ENCODE data around the gene MYO5B.

Gene MYO5B

GRCh38 chr18:50104421-50104820 is 90.5 kb downstream of the MYO5B start:
- TF ChIP-seq EZH2 (IDR thresholded peaks at IDR 0.05; ENCODE audit: borderline replicate concordance, low read depth, low read length, severe bottlenecking), result no peak
- TF ChIP-seq, protein P1, sequence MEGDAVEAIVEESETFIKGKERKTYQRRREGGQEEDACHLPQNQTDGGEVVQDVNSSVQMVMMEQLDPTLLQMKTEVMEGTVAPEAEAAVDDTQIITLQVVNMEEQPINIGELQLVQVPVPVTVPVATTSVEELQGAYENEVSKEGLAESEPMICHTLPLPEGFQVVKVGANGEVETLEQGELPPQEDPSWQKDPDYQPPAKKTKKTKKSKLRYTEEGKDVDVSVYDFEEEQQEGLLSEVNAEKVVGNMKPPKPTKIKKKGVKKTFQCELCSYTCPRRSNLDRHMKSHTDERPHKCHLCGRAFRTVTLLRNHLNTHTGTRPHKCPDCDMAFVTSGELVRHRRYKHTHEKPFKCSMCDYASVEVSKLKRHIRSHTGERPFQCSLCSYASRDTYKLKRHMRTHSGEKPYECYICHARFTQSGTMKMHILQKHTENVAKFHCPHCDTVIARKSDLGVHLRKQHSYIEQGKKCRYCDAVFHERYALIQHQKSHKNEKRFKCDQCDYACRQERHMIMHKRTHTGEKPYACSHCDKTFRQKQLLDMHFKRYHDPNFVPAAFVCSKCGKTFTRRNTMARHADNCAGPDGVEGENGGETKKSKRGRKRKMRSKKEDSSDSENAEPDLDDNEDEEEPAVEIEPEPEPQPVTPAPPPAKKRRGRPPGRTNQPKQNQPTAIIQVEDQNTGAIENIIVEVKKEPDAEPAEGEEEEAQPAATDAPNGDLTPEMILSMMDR (IDR thresholded peaks at IDR 0.05; ENCODE audit: borderline replicate concordance, extremely low read depth, low read length, poor library complexity, severe bottlenecking), result no peak
- H3K79me2 ChIP-seq (ENCODE audit: insufficient read depth, low read length), result no peaks in the 10 kb centered on the region

DNA sequence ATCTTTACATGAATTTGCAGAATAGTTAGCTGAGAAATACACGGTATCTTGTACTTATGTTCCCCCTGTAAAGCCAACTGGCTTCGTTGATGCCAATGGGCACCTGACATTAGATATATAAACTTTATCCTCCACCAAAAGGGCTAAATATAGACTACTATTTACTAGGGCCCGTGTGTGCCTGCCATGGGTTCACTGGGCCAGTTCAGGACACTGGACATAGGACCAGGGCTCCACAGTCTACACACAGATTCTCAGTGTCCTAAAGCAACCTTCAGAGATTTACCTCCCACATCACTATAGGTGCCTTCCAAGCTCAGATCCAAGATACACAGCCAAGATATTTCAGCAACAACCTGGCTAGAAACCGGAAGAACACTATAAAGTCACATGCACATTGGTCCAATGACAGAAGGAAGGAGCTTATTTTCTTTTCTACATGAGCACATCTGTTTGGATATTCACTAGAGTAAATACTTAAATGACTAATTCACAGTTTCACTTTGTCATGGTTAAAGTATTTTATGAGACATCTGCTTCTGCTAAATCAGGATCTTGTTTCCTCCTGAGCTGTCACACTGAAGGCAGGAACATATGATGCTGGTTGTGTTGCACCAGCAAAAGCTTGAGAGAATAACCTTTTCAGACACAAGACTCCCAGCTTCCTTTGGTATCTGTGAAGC is 95.1 kb downstream of the MYO5B start:
- Histone ChIP-seq H3K4me1 (ENCODE audit: insufficient read depth, low read length) (no peaks in the 10 kb centered on the region), H3K9ac (ENCODE audit: low read depth, low read length) (no peak overlapping the region), H2AFZ (ENCODE audit: low read depth, low read length) (no peak overlapping the region)

More at GRCh38 chr18:50104421-50104820, 90.5 kb downstream of the MYO5B start:
- 0 out of 2 replicates have a peak, but pooled peaks cover 3% of the 10 kb centered on the region for H4K20me1 ChIP-seq (ENCODE audit: insufficient read depth, low read length)
- no peaks in the 10 kb centered on the region for H3K9me3 ChIP-seq (ENCODE audit: insufficient read depth, low read length, severe bottlenecking)
- no peak overlapping the region for H2AFZ ChIP-seq (ENCODE audit: low read depth, low read length)
- H3K27me3 ChIP-seq (ENCODE audit: insufficient read depth, low read length, poor library complexity), result no peaks in the 10 kb centered on the region
- no peak overlapping the region for H3K4me3 ChIP-seq (ENCODE audit: low read depth in 1 of 2, low read length in 2 of 2)
- DNase-seq (no peak), ATAC-seq (ENCODE audit: insufficient read depth, low read depth) (no peak)
- no peak overlapping the region for H3K9ac ChIP-seq (ENCODE audit: low read depth, low read length)
- no peaks in the 10 kb centered on the region for H3K36me3 ChIP-seq (ENCODE audit: insufficient read depth, low read length)
- H3K27ac ChIP-seq (ENCODE audit: low read length), result no peak overlapping the region
- no peaks in the 10 kb centered on the region for H3K4me1 ChIP-seq (ENCODE audit: insufficient read depth, low read length)
- H3K4me2 ChIP-seq (ENCODE audit: insufficient read depth, low read length), result no peak overlapping the region

DNA sequence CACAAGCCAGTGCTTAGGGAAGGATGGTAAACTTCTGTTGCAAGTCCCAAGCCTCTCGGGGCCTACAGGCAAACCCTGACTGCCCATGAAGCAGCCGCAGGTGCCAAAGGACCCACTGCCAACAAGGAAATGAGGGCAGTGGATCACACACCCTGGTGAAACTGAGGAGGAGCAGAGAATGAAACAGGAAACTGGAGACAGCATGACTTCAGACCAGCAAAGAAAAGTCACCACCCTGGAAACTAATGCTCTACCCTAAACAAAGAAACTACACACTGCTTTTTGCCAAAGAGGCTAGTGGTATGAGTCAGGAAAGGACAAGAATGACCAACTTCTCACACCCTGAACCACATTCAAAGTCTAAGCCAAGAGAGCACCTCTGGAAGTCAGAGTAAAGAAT is 97.2 kb downstream of the MYO5B start:
- Histone ChIP-seq H3K4me1 (ENCODE audit: insufficient read depth, low read length) (no peaks in the 10 kb centered on the region), H3K36me3 (ENCODE audit: insufficient read depth, low read length) (no peaks in the 10 kb centered on the region), H3K27ac (ENCODE audit: low read length) (no peak overlapping the region), H4K20me1 (ENCODE audit: insufficient read depth, low read length) (no peaks in the 10 kb centered on the region), H3K9ac (ENCODE audit: low read depth, low read length) (no peak overlapping the region), H3K4me3 (ENCODE audit: low read depth in 1 of 2, low read length in 2 of 2) (no peak overlapping the region), H3K27me3 (ENCODE audit: insufficient read depth, low read length, poor library complexity) (peaks cover 4% of the 10 kb centered on the region), H3K9me3 (ENCODE audit: insufficient read depth, low read length, severe bottlenecking) (no peaks in the 10 kb centered on the region), H3K79me2 (ENCODE audit: insufficient read depth, low read length) (no peaks in the 10 kb centered on the region), H2AFZ (ENCODE audit: low read depth, low read length) (no peak overlapping the region), H3K4me2 (ENCODE audit: insufficient read depth, low read length) (no peak overlapping the region)
- TF ChIP-seq, protein P1 (IDR thresholded peaks at IDR 0.05; ENCODE audit: borderline replicate concordance, extremely low read depth, low read length, poor library complexity, severe bottlenecking), result no peak
- TF ChIP-seq EZH2 (IDR thresholded peaks at IDR 0.05; ENCODE audit: borderline replicate concordance, low read depth, low read length, severe bottlenecking), result no peak
- DNase-seq (no peak), ATAC-seq (ENCODE audit: insufficient read depth, low read depth) (no peak)

More for the DNA sequence above, 95.1 kb downstream of the MYO5B start:
- DNase-seq (no peak), ATAC-seq (ENCODE audit: insufficient read depth, low read depth) (no peak)
- Histone ChIP-seq H3K4me2 (ENCODE audit: insufficient read depth, low read length) (no peak overlapping the region), H3K36me3 (ENCODE audit: insufficient read depth, low read length) (no peaks in the 10 kb centered on the region), H4K20me1 (ENCODE audit: insufficient read depth, low read length) (no peaks in the 10 kb centered on the region), H3K4me3 (ENCODE audit: low read depth in 1 of 2, low read length in 2 of 2) (no peak overlapping the region), H3K9me3 (ENCODE audit: insufficient read depth, low read length, severe bottlenecking) (no peaks in the 10 kb centered on the region), H3K79me2 (ENCODE audit: insufficient read depth, low read length) (no peaks in the 10 kb centered on the region), H3K27ac (ENCODE audit: low read length) (no peak overlapping the region), H3K27me3 (ENCODE audit: insufficient read depth, low read length, poor library complexity) (no peaks in the 10 kb centered on the region)
- TF ChIP-seq EZH2 (IDR thresholded peaks at IDR 0.05; ENCODE audit: borderline replicate concordance, low read depth, low read length, severe bottlenecking), result no peak
- TF ChIP-seq, protein P1 (IDR thresholded peaks at IDR 0.05; ENCODE audit: borderline replicate concordance, extremely low read depth, low read length, poor library complexity, severe bottlenecking), result no peak

Data from DND-41 (cell line).